ENCODE data around the gene DDC.

DNA sequence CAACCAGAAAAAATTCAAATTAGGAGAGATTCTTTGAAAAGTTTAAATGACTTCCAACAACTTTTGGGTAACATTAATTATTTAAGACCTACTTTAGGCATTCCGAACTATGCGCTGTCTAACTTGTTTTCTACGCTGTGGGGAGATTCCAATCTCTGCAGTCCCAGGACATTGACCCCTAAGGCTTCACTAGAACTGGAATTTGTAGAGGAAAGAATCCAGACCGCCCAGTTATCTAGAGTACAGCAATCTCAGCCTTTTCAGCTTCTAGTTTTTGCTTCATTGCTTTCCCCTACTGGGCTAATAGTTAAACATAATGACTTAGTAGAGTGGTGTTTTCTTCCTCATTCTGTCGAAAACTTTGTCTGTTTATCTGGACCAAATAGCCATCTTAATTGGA lies 14.9 kb upstream of the DDC start:
- TF ChIP-seq EZH2phosphoT487 (IDR thresholded peaks at IDR 0.05; ENCODE audit: borderline replicate concordance, low read length): no peak
- TF ChIP-seq, protein P1, sequence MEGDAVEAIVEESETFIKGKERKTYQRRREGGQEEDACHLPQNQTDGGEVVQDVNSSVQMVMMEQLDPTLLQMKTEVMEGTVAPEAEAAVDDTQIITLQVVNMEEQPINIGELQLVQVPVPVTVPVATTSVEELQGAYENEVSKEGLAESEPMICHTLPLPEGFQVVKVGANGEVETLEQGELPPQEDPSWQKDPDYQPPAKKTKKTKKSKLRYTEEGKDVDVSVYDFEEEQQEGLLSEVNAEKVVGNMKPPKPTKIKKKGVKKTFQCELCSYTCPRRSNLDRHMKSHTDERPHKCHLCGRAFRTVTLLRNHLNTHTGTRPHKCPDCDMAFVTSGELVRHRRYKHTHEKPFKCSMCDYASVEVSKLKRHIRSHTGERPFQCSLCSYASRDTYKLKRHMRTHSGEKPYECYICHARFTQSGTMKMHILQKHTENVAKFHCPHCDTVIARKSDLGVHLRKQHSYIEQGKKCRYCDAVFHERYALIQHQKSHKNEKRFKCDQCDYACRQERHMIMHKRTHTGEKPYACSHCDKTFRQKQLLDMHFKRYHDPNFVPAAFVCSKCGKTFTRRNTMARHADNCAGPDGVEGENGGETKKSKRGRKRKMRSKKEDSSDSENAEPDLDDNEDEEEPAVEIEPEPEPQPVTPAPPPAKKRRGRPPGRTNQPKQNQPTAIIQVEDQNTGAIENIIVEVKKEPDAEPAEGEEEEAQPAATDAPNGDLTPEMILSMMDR (IDR thresholded peaks at IDR 0.05; ENCODE audit: low read depth, low read length, poor library complexity, severe bottlenecking): no peak
